ENCODE data around the gene SH2D4B.

The SH2D4B gene

GRCh38 chr10:80611481-80612185 lies 73.9 kb downstream of the SH2D4B start:
- DNase-seq (ENCODE audit: low read depth, low spot score) = no peak
- TF ChIP-seq YY1 (IDR thresholded peaks at IDR 0.05; ENCODE audit: insufficient read depth, insufficient read length) (no peak), ZNF274 (IDR thresholded peaks at IDR 0.05; ENCODE audit: low read depth, low read length) (no peak), SUZ12 (IDR thresholded peaks at IDR 0.05; ENCODE audit: extremely low read depth, insufficient read depth, insufficient read length) (no peak)
- no peaks in the 10 kb centered on the region for H3K27me3 ChIP-seq (ENCODE audit: insufficient read depth, insufficient read length)
- H3K9ac ChIP-seq (ENCODE audit: insufficient read length, low read depth) = no peak overlapping the region
- no peaks in the 10 kb centered on the region for H3K9me3 ChIP-seq (ENCODE audit: insufficient read depth, low read length)
- no peaks in the 10 kb centered on the region for H3K36me3 ChIP-seq (ENCODE audit: insufficient read depth, insufficient read length, low read length)
- no peak overlapping the region for H3K4me3 ChIP-seq (ENCODE audit: insufficient read length, low read depth)
- no peaks in the 10 kb centered on the region for H3K4me1 ChIP-seq (ENCODE audit: insufficient read depth, insufficient read length)

- Histone ChIP-seq H3K4me1 (ENCODE audit: insufficient read depth, insufficient read length) (no peaks in the 10 kb centered on the region), H3K27me3 (ENCODE audit: insufficient read depth, insufficient read length) (no peaks in the 10 kb centered on the region), H3K36me3 (ENCODE audit: insufficient read depth, insufficient read length, low read length) (no peaks in the 10 kb centered on the region), H3K9me3 (ENCODE audit: insufficient read depth, low read length) (no peaks in the 10 kb centered on the region), H3K9ac (ENCODE audit: insufficient read length, low read depth) (no peak overlapping the region), H3K4me3 (ENCODE audit: insufficient read length, low read depth) (no peak overlapping the region)
- no peak for TF ChIP-seq ZNF274 (IDR thresholded peaks at IDR 0.05; ENCODE audit: low read depth, low read length)
- TF ChIP-seq SUZ12 (IDR thresholded peaks at IDR 0.05; ENCODE audit: extremely low read depth, insufficient read depth, insufficient read length) = no peak
- TF ChIP-seq YY1 (IDR thresholded peaks at IDR 0.05; ENCODE audit: insufficient read depth, insufficient read length) = no peak
- DNase-seq (ENCODE audit: low read depth, low spot score) = no peak
These were observed 74.6 kb downstream of the SH2D4B start for GRCh38 chr10:80612261-80612660.

- Histone ChIP-seq H3K4me1 (ENCODE audit: insufficient read depth, insufficient read length) (no peaks in the 10 kb centered on the region), H3K27me3 (ENCODE audit: insufficient read depth, insufficient read length) (no peaks in the 10 kb centered on the region), H3K4me3 (ENCODE audit: insufficient read length, low read depth) (no peak overlapping the region), H3K9me3 (ENCODE audit: insufficient read depth, low read length) (no peaks in the 10 kb centered on the region), H3K9ac (ENCODE audit: insufficient read length, low read depth) (no peak overlapping the region), H3K36me3 (ENCODE audit: insufficient read depth, insufficient read length, low read length) (no peaks in the 10 kb centered on the region)
- DNase-seq (ENCODE audit: low read depth, low spot score) = no peak
- TF ChIP-seq YY1 (IDR thresholded peaks at IDR 0.05; ENCODE audit: insufficient read depth, insufficient read length) (no peak), SUZ12 (IDR thresholded peaks at IDR 0.05; ENCODE audit: extremely low read depth, insufficient read depth, insufficient read length) (no peak), ZNF274 (IDR thresholded peaks at IDR 0.05; ENCODE audit: low read depth, low read length) (no peak)
These were observed 75.9 kb downstream of the SH2D4B start for GRCh38 chr10:80613466-80614170.

GRCh38 chr10:80614576-80615416 lies 77.1 kb downstream of the SH2D4B start:
- TF ChIP-seq ZNF274 (IDR thresholded peaks at IDR 0.05; ENCODE audit: low read depth, low read length) = no peak
- no peak for TF ChIP-seq YY1 (IDR thresholded peaks at IDR 0.05; ENCODE audit: insufficient read depth, insufficient read length)
- TF ChIP-seq SUZ12 (IDR thresholded peaks at IDR 0.05; ENCODE audit: extremely low read depth, insufficient read depth, insufficient read length) = no peak
- H3K4me1 ChIP-seq (ENCODE audit: insufficient read depth, insufficient read length) = no peaks in the 10 kb centered on the region
- H3K9ac ChIP-seq (ENCODE audit: insufficient read length, low read depth) = no peak overlapping the region
- no peak overlapping the region for H3K4me3 ChIP-seq (ENCODE audit: insufficient read length, low read depth)
- H3K9me3 ChIP-seq (ENCODE audit: insufficient read depth, low read length) = no peaks in the 10 kb centered on the region
- H3K36me3 ChIP-seq (ENCODE audit: insufficient read depth, insufficient read length, low read length) = no peaks in the 10 kb centered on the region
- DNase-seq (ENCODE audit: low read depth, low spot score) = no peak
- no peaks in the 10 kb centered on the region for H3K27me3 ChIP-seq (ENCODE audit: insufficient read depth, insufficient read length)

- no peak overlapping the region for H3K4me3 ChIP-seq (ENCODE audit: insufficient read length, low read depth)
- H3K36me3 ChIP-seq (ENCODE audit: insufficient read depth, insufficient read length, low read length) = no peaks in the 10 kb centered on the region
These were observed 80.1 kb downstream of the SH2D4B start for GRCh38 chr10:80617807-80618206.

GRCh38 chr10:80619036-80619435 lies 81.3 kb downstream of the SH2D4B start:
- Histone ChIP-seq H3K9ac (ENCODE audit: insufficient read length, low read depth) (no peak overlapping the region), H3K4me3 (ENCODE audit: insufficient read length, low read depth) (no peak overlapping the region), H3K4me1 (ENCODE audit: insufficient read depth, insufficient read length) (no peaks in the 10 kb centered on the region), H3K9me3 (ENCODE audit: insufficient read depth, low read length) (no peaks in the 10 kb centered on the region), H3K27me3 (ENCODE audit: insufficient read depth, insufficient read length) (no peaks in the 10 kb centered on the region), H3K36me3 (ENCODE audit: insufficient read depth, insufficient read length, low read length) (no peaks in the 10 kb centered on the region)
- TF ChIP-seq ZNF274 (IDR thresholded peaks at IDR 0.05; ENCODE audit: low read depth, low read length) (no peak), YY1 (IDR thresholded peaks at IDR 0.05; ENCODE audit: insufficient read depth, insufficient read length) (no peak), SUZ12 (IDR thresholded peaks at IDR 0.05; ENCODE audit: extremely low read depth, insufficient read depth, insufficient read length) (no peak)
- no peak for DNase-seq (ENCODE audit: low read depth, low spot score)

More at GRCh38 chr10:80617807-80618206, 80.1 kb downstream of the SH2D4B start:
- TF ChIP-seq SUZ12 (IDR thresholded peaks at IDR 0.05; ENCODE audit: extremely low read depth, insufficient read depth, insufficient read length) = no peak
- TF ChIP-seq ZNF274 (IDR thresholded peaks at IDR 0.05; ENCODE audit: low read depth, low read length) = no peak
- no peak for TF ChIP-seq YY1 (IDR thresholded peaks at IDR 0.05; ENCODE audit: insufficient read depth, insufficient read length)
- DNase-seq (ENCODE audit: low read depth, low spot score) = no peak
- Histone ChIP-seq H3K9ac (ENCODE audit: insufficient read length, low read depth) (no peak overlapping the region), H3K4me1 (ENCODE audit: insufficient read depth, insufficient read length) (no peaks in the 10 kb centered on the region), H3K9me3 (ENCODE audit: insufficient read depth, low read length) (no peaks in the 10 kb centered on the region), H3K27me3 (ENCODE audit: insufficient read depth, insufficient read length) (no peaks in the 10 kb centered on the region)
